Measurements from ENCODE around the gene SRC. TPM values are rescaled to one million over a fixed set of nuclear protein-coding genes. Genes with fewer than 3 reads are reported as not detected.

SRC gene
- total RNA-seq, 1 donor from 2014 or later, result 49.7 TPM

DNA sequence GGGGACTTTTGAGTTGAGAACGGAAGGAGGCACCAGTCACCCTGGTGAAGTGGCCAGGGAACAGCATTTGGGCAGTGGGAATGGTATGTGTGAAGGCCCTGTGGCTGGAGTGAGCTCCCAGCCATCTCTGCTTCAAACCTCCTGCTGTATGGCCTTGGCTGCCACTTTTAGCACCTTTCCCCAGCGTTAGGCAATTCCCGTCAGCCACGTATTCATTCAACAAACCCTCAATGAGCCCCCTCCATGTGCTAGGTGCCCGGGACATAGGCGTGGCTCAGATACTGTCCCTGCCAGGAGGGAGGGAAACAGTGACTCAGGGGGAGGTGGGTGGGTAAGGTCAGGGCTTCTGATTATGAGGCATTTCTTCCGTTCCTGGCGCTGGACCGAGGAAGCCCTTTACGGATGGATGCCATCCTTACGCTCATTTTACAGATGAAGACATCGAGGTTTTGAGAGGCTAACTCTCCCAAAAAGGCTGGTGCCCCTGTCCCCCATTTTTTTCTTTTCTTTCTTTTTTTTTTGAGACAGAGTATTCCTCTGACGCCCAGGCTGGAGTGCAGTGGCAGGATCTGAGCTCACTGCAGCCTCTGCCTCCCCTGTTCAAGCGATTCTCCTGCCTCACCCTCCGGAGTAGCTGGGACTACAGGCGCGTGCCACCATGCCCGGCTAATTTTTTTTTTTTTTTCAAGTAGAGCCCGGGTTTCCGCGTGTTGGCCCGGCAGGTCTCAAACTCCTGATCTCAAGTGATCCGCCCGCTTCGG lies 37.5 kb downstream of the SRC start:
- H3K4me3 ChIP-seq (ENCODE audit: low read depth, low read length), result no peak overlapping the region
- peaks cover 6% of the 10 kb centered on the region for H3K36me3 ChIP-seq (ENCODE audit: control insufficient read depth, insufficient read depth, low read length)
- no peak for DNase-seq (ENCODE audit: low read depth)
- TF ChIP-seq, protein P1, sequence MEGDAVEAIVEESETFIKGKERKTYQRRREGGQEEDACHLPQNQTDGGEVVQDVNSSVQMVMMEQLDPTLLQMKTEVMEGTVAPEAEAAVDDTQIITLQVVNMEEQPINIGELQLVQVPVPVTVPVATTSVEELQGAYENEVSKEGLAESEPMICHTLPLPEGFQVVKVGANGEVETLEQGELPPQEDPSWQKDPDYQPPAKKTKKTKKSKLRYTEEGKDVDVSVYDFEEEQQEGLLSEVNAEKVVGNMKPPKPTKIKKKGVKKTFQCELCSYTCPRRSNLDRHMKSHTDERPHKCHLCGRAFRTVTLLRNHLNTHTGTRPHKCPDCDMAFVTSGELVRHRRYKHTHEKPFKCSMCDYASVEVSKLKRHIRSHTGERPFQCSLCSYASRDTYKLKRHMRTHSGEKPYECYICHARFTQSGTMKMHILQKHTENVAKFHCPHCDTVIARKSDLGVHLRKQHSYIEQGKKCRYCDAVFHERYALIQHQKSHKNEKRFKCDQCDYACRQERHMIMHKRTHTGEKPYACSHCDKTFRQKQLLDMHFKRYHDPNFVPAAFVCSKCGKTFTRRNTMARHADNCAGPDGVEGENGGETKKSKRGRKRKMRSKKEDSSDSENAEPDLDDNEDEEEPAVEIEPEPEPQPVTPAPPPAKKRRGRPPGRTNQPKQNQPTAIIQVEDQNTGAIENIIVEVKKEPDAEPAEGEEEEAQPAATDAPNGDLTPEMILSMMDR (IDR thresholded peaks at IDR 0.05; ENCODE audit: insufficient read depth, low read length, poor library complexity, severe bottlenecking), result no peak
- no peaks in the 10 kb centered on the region for H3K27me3 ChIP-seq (ENCODE audit: control insufficient read depth, insufficient read depth, low read length)

- Histone ChIP-seq H3K4me3 (ENCODE audit: low read depth, low read length) (peak overlapping the region; percentile 13), H3K36me3 (ENCODE audit: control insufficient read depth, insufficient read depth, low read length) (peaks cover 7% of the 10 kb centered on the region), H3K27me3 (ENCODE audit: control insufficient read depth, insufficient read depth, low read length) (no peaks in the 10 kb centered on the region)
- TF ChIP-seq, protein P1 (IDR thresholded peaks at IDR 0.05; ENCODE audit: insufficient read depth, low read length, poor library complexity, severe bottlenecking), result peak; percentile 72
- no peak for DNase-seq (ENCODE audit: low read depth)
Observed at GRCh38 chr20:37384683-37385174, 38.8 kb downstream of the SRC start.

- Histone ChIP-seq H3K36me3 (ENCODE audit: control insufficient read depth, insufficient read depth, low read length) (peaks cover 8% of the 10 kb centered on the region), H3K27me3 (ENCODE audit: control insufficient read depth, insufficient read depth, low read length) (no peaks in the 10 kb centered on the region), H3K4me3 (ENCODE audit: low read depth, low read length) (no peak overlapping the region)
- TF ChIP-seq, protein P1 (IDR thresholded peaks at IDR 0.05; ENCODE audit: insufficient read depth, low read length, poor library complexity, severe bottlenecking), result no peak
- no peak for DNase-seq (ENCODE audit: low read depth)
Observed at GRCh38 chr20:37385176-37385575, 39.2 kb downstream of the SRC start.

- Histone ChIP-seq H3K4me3 (ENCODE audit: low read depth, low read length) (no peak overlapping the region), H3K27me3 (ENCODE audit: control insufficient read depth, insufficient read depth, low read length) (no peaks in the 10 kb centered on the region), H3K36me3 (ENCODE audit: control insufficient read depth, insufficient read depth, low read length) (peaks cover 8% of the 10 kb centered on the region)
- TF ChIP-seq, protein P1 (IDR thresholded peaks at IDR 0.05; ENCODE audit: insufficient read depth, low read length, poor library complexity, severe bottlenecking), result no peak
- no peak for DNase-seq (ENCODE audit: low read depth)
Observed at GRCh38 chr20:37385659-37386504, 39.9 kb downstream of the SRC start.

DNA sequence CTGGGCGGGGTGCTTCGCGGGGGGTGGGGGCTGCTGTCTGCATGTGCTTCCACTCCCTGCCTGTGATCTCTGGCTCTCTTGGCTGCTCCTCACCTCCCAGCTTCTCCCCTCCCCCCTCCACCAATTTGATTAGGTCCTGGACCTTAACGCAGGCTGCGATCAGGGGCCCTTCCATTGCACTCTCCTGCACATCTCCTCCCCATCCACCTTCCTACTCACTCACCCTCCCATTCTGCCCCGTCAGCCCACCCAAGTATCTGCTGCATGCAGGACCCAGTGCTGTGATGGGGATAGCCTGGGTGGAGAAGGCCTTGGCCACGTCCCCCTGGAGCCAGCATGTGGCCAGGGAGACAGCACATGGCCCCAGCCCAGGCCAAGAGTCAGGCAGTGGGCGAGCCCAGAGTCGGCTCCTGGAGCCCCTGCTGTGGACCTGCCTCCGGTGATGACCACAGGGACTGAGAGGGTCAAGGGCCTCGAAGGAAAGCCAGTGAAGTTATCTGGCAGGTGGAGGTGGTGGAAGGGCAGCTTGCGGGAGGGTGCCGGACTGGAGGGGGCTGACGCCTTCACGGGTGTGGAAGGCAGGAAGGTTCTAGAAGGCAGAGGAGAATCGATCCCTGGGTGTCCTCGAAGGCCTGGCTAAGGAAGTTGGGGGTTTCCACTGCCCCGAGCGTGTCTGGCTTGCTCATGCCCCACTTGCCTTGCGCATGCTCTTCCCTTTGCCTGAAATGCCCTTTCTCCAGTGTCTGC lies 40.7 kb downstream of the SRC start:
- no peak overlapping the region for H3K4me3 ChIP-seq (ENCODE audit: low read depth, low read length)
- TF ChIP-seq, protein P1 (IDR thresholded peaks at IDR 0.05; ENCODE audit: insufficient read depth, low read length, poor library complexity, severe bottlenecking), result no peak
- no peak for DNase-seq (ENCODE audit: low read depth)
- H3K27me3 ChIP-seq (ENCODE audit: control insufficient read depth, insufficient read depth, low read length), result no peaks in the 10 kb centered on the region
- H3K36me3 ChIP-seq (ENCODE audit: control insufficient read depth, insufficient read depth, low read length), result peaks cover 8% of the 10 kb centered on the region

Data from kidney epithelial cell (primary cell).